HS-27A (cell line): ENCODE results near the gene NCL.
"Not testable (repeated sequence)": the region's sequence is repeated elsewhere in the genome, so short reads cannot be mapped to it uniquely, and the experiment has no call there.

Source experiments
- DNase-seq: peaks from one replicate; pipeline ENCODE4 v3.0.0-alpha.2; 2012; ENCODE audit warnings: low read depth, missing footprints

Gene NCL

DNA sequence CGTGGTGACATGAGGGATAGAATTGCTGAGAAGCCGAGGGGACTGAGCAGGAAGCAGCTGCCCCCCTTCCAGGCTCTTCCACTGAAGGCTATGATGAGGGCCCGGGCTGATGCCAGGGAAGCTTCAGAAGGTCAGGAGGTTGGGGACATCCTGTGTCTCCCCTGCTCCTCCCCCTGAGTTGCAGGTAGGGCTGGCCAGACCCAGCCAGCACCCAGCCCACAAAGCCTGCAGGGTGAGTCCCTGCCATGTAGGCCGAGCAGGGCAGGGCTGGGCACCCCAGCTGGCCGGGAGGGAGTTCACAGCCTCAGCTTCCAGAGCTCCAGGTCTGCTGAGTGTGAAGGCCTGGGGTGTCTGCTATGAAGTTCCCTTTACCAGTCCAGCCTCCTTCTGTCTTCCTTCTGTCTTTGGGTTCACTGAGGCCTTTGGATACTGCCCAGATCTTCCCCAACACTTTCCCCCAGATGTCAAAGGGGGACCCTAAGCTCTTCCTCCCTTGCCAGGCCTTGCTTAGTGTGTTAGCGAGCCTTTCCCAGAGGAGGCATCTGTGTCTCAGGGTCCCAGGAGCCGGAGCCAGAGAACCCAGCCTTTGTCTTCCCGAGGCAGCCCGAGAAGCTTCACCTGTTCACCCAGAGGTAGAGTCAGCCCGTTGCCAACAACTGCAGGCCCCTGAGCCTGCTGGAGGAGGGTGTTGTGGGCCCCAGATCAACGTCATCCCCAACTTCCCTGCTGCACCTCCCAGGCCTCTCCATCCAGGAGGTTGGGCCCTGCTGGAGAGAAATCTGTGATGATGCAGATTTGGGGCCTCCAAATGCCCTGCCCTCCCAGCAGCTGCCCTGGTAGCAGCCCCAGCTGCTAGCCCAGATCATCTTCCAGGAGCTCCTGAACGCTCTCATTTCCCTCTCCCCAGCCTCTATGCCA lies 3.6 kb upstream of the NCL start:
- no peak for DNase-seq

DNA sequence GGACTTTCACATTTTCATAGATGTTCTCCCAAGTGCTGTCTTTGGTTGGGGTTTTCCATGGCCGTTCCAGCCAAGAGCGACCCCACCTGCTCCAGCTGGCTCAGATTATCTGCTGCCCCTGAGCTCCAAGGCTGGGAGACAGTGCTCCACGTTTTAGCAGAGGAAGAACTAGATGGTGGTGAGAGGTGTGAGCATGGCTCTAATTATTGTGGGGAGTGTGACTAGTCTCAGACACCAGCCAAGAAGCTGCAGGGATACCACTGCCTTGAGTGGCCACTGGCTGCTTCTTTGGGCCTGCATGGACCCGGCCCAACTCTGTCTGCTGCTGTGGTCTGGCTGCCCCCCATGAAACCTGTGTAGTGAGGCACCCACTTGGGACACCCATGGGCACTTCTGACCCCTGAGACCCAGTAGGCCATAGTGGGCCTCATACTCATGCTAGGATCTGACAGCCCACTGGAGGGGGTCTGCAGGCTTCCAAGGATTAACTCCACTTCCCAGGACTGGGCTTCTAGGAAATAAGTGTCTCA lies 2.8 kb upstream of the NCL start:
- DNase-seq, result no peak

DNA sequence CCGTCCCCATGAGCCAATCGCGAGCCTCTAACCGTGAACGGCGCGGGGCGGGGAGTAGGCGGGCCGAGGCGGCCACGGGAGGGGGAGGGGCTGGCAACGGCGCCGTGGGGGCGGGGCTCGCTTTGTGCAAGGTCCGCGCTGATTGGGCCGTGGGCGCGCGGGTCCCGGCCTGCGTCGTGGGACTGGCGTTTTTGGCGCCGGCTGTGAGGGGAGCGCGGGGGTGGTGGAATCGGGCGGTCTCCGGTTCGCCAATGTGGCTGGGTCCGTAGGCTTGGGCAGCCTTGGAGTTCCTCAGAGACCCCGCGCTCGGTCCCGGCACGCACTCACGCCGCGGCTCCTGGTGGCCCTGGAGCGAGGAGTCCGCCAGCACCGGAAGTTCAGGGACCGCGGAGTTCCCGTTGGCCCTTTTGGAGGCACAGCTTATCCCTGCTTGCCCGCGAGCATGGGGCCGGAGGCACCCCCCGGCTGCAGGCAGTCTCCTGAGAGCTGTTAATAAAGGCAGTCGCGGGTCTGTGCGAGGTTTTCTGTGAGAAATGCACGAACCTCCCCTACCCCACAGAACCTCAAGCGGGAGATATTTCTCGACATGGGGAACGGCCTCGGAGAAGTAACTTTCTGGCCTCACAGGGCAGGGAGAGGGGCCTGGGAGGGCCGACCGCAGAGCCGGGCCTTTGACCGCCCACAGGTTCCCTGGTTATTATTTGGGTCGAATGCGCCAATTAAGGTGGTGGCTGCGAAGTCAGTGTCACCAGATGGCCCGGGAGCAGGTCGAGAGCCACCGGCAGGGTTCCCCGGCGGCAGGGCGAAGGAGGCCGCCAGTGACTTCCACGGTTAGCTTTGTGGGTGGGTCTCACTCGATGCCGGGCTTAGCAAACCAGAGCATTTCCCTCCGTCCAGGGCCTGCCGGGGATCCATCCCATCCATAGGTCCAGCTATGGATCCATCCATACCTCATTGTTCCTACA lies 574 bp upstream of the NCL start:
- DNase-seq, result no peak

DNA sequence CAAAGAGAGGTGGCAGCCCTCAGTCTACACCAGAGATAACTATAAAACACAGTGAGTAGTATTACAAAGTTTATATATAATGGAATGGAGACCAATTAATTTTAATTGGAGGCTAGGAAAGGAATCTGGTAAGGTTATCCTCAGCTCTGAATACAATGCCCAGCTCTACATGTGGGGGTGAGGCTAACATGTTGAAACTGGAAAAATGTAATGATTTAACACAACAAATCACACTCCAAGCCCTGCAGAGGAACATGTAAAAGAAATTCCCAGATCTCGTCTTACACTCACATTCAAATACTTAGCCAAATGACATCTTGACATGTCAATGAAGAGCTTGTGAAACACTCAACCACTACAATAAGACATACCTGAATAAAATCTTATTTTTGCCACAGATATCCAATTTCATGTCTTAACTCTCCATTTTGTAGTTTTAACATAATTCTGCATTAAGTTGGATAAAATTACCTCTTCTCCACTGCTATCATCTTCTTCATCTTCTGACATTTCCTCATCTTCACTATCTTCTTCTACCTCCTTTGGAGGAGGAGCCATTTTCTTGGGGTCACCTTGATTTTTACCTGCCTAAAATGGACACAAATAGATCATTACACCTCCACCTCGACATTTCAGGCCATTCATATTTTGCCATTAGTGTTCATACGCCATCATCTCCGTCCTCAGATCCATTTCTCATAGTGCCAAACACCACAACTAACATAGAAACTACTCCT lies 1.4 kb downstream of the NCL start:
- DNase-seq, result no peak

DNA sequence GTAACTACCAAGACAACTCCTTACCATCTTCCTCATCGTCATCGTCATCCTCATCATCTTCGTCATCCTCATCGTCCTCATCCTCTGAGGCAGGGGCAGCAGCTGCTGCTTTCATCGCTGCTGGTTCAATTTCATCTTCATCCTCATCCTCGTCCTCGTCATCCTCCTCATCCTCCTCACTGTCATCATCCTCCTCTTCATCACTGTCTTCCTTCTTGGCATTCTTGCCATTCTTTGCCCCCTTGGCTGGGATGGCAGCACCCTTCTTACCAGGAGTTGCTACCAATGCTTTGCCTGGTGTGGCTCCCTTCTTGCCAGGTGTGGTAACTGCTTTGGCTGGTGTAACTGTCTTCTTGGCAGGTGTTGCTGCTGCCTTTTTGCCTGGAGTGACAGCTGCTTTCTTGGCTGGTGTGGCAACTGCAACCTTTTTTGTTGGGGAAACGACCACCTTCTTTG lies 2.7 kb downstream of the NCL start:
- DNase-seq, result no peak

DNA sequence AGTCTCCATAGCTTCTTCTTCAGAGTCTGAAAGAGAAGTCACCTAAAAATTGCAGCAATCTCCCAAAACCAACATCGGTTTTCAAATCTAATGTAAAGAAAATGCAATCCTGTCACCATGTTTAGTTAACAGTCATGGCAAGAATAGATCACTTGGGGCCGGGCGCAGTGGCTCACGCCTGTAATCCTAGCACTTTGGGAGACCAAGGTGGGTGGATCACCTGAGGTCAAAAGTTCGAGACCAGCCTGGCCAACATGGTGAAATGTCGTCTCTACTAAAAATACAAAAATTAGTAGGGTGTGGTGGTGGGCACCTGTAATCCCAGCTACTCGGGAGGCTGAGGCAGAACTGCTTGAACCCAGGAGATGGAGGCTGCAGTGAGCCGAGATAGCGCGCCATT lies 3.4 kb downstream of the NCL start:
- DNase-seq, result not testable (repeated sequence)

DNA sequence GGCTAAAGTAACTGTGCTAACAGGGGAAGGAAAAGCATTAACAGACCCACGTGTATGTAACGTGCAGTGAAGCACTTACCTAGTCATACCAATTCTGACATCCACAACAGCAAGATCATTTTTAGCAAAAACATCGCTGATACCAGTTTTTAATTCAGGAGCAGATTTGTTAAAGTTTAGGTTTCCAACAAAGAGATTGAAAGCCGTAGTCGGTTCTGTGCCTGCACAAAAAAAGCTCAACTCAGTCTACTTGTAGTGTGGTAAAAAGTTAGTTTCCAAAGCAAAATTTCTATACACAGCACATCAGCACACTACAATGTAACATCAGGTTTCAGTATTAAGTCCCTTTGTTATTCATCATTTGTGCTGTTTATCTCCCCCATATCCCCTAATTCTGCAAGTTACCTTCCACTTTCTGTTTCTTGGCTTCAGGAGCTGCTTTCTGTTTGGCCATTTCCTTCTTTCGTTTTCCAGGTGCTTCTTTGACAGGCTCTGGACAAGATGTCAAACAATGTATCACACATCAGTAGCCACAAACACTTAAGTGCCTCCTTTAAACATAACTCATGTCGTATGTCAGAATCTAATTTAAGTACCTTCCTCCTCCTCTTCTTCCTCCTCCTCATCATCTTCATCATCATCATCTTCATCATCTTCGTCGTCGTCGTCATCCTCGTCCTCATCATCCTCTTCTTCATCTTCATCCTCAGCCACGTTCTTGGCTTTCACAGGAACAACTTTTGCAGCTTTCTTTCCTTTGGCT lies 4.0 kb downstream of the NCL start:
- DNase-seq, result no peak

DNA sequence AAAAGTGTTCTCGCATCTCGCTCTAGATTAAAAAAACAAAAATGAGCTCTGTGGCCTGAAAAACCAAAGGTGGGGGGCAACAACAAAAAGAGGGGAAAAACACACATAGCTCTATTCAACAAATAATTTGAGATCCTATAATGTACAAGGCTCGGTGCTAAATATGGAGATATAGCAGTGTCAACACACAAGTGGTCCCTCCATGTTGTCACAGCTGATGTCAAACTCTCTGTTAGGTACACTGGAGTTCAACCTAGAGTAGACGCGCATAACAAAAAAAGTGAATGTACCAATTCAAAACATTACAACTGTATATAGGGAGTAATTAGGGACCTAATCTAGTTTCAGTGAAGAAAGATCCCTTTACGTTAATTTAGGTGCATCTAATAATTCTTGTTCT lies 5.9 kb downstream of the NCL start:
- no peak for DNase-seq

DNA sequence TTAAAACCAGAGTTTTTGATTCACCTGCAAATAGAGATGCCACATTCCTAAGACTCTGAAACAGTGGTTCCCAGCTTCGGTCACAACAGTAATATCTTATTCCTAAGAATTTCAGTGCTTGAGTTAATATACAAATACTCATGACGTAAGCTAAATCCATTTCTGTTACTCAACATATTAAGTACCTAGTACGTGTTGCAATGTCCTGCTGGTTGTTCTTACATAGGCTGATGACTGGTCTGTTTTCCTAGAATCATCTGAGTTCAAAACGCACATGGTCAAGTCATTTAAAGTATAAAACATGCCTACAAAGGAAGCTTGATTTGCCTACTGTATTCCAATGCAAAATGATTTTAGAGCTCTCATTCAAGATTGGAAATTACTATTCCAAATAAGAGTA lies 7.2 kb downstream of the NCL start:
- DNase-seq, result no peak

DNA sequence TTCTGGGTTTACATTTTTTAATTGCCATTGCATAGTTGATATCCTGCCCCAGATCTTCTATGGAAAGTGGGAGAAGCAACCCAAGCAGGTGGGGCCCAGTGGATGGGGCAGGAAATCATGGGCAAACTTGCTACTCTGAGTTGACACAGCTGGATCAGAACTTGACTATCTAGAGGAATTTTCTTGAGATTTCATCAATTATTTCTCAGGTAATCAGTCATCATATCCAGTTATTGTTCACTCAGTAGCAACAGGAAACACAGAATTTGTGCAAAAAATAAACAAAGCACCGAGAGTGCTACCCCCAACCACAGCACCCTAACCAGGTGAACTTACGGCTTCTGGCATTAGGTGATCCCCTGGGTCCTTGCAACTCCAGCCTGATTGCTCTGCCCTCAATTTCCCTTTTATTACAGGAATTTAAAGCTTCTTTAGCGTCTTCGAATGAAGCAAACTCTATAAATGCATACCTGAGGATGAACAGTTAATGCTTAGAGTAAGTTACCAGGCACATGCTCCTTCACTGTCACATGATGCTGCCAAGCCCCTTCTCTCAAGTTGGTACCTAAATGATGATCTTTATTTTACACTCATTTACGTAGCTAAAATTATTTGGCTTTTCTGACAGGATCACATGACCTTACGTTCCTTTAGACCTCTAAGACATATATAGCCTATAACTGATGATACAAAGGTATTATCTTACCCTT lies 7.8 kb downstream of the NCL start:
- no peak for DNase-seq

DNA sequence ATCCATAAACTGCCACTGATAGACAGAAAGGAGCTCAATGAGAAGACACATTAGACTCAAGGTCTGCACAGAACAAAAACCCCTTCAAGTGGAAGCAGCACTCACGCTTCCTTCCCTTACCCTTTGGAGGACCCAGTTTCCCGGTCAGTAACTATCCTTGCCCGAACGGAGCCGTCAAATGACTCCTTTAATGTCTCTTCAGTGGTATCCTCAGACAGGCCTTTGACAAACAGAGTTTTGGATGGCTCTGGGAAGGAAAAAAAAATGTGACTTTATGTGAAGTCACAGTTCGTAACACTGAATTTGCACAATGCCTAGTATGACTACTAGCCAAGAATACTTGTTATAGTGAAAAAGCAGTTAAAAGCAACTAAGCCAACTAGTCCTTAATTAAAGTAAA lies 8.4 kb downstream of the NCL start:
- DNase-seq, result no peak

DNA sequence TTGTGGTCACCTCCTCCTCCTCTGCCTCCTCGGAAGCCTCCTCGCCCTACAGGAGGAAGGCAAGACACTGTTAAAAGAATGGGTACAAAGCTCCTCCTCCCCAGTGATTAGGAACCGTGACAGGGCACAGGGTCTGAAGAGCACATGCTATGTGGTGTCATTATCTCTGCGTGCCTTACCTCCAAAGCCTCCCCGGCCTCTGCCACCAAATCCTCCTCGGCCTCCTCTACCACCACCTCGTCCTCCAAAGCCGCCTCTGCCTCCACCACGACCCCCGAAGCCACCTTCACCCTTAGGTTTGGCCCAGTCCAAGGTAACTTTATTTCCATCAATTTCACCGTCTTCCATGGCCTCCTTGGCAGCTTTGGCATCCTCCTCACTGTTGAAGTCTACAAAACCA lies 9.1 kb downstream of the NCL start:
- DNase-seq, result no peak

DNA sequence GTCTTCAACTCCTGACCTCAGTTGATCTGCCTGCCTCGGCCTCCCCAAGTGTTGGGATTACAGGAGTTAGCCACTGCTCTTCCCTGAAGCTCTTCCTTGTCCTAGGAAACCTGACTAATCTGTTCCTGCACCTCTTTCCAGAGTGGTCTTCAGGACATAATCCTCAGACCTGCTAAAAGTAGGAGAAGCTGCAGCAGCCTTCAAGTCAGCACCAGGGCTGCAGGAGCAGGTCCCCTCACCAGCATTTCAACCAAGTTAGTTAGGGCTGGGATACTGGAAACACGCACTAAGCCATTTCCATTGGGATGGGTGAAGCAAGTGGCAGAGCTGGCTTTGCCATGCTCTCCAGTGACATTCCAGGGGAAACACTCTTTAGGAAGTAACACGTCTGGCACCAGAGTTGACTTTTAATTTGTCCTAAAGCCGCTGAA lies 9.9 kb downstream of the NCL start:
- DNase-seq, result no peak

DNA sequence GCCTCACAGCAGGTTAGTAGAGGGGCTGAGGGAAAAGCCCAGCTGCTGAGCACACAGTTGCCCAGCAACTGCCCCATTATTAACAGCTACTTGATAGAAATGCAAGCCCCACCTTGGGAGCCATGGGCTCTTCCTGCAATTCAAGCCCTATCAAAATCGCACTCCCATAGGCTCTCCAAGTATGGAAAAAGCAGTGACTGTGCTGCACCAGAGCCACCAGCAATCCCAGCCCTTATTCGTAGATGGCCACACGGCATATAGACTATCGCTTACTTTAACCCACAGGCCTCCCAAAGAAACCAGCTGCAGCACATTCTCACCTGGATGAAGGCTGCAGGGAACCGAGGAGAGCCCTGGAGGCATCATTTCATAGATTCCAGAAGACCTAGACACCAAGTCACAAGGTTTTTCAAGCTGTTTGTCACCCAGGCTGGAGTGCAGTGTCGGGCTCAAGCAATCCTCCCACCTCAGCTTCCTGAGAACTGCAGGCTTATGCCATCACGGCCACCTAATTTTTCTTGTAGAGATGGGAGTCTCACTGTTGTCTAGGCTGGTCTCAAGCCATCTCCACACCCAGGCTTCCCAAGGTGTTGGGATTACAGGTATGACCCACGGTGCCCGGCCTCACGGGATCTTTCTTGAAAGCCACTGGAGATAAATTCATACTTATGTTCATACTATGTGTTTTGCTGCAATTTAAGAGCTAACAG lies 11.3 kb downstream of the NCL start:
- DNase-seq, result no peak

DNA sequence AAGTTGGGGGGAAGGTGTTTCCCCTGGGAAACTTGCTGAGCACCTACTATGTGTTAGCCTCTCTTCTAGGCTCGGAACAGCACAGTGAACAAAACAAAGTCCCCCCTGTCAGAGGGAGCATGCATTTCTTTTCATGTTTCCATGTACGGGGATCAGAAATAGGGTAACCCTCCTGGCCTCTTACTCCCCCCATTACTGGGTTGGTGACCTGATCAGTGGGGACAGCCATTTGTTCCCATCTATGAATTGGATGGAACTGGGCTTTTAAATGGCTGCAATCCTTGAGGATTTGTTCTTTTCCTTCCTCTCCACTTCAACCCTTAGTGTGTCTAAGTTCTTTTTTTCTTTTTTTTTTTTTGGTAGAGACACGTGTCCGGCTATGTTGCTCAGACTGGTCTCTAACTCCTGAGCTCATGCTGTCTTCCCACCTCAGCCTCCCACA lies 13.7 kb downstream of the NCL start:
- DNase-seq, result no peak

DNA sequence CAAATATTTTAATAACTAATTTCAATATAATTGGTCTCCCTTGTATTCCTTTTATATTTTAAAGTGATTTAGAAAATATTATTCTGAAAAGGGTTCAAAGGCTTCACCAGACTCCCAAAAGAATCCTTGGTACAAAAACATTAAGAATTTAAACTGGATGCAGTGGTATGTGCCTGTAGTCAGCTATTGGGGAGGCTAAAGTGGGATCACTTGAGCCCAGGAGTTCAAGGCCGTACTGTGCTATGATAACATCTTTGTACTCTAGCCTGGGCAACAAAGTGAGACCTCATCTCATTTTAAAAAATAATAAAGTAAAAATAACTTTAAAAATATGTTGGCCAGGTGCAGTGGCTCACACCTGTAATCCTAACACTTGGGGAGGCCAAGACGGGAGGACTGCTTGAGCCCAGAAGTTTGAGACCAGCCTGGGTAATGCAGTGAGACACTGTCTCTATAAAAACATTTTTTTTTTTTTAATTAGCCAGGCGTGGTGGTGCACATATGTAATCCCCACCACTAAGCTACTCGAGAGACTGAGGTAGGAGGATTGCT lies 14.7 kb downstream of the NCL start:
- no peak for DNase-seq

DNA sequence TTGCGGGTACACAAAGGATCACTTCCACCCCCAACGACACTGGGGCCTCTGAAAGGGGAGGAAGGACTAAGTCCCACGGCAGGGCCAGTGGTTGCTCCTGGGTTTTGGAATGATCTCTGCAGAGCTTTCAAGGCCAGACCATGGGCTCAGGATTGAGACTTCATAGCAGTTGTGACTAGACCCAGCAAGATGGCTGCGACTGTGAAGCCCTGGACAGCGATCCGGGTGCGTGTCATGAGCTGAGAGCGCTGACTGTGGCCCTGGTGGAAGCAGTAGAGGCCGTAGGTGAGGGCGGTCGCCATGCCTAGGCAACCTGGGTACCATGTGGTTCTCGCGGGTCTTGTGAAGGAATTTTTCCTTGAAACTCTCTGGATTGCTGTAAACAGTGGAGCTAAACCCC lies 27.3 kb downstream of the NCL start:
- no peak for DNase-seq

DNA sequence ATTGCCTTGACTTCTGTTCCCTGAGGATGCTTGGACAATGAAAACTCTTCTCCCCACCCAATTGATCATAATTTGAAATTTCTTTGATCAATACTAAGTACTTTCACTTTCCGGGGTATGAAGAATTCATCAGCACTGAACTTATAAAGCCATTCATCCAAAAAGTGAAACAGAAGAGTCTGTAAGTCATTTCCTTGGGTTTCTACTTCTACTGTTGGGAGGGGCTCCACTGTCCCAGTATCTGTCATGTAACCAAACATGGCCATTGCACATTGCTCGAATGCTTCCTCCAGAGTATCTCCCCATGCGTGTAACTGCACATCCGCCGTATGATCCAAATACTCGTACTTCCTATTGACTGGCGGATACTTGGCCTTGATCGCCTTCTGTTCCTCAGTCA lies 30.3 kb downstream of the NCL start:
- DNase-seq, result no peak

DNA sequence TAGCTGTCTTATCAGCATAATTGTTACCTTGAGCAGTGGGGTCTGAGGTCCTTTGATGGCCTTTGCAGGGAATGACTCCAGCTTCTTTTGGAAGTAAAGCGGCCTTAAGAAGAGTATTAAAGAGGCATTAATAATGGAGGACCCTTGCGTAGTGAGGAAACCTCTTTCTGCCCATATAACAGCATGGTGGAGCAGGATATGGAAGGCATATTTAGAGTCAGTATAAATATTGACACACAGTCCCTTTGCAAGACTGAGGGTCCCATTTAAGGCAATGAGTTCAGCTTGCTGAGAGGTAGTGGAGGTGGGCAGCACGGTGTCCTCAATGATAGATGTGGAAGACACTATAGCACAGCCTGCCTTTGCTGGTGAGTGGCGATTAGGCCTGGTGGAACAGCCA lies 32.7 kb downstream of the NCL start:
- no peak for DNase-seq
